Stimulated activated CD8-positive, alpha-beta memory T cell treated with anti-CD3 and anti-CD28 coated beads, Interleukin-12 subunit alpha, Interleukin-12 subunit beta, amount 100 ng/mL, for 24 hours (primary cell): Measurements from ENCODE around the gene FMNL2.
"Not testable (repeated sequence)": the region's sequence is repeated elsewhere in the genome, so short reads cannot be mapped to it uniquely, and the experiment has no call there.

Experiments used
- DNase-seq: peaks from one replicate; pipeline ENCODE4 v3.0.0-alpha.2; 2020; ENCODE audit errors: extremely low read depth

The FMNL2 gene

GRCh38 chr2:152468899-152469692, 134.1 kb downstream of the FMNL2 start:
- no peak for DNase-seq

GRCh38 chr2:152470861-152471854, 136.2 kb downstream of the FMNL2 start:
- DNase-seq, result no peak

- DNase-seq, result no peak
Observed at GRCh38 chr2:152472481-152472887, 137.5 kb downstream of the FMNL2 start.

- no peak for DNase-seq
Observed at GRCh38 chr2:152473151-152473857, 138.3 kb downstream of the FMNL2 start.

GRCh38 chr2:152474523-152474922, 139.5 kb downstream of the FMNL2 start:
- DNase-seq, result not testable (repeated sequence)

GRCh38 chr2:152475982-152476381, 141.0 kb downstream of the FMNL2 start:
- DNase-seq, result no peak

GRCh38 chr2:152477347-152478092, 142.5 kb downstream of the FMNL2 start:
- DNase-seq, result no peak

GRCh38 chr2:152479282-152479681, 144.3 kb downstream of the FMNL2 start:
- no peak for DNase-seq

- no peak for DNase-seq
Observed at GRCh38 chr2:152480821-152481399, 145.9 kb downstream of the FMNL2 start.

GRCh38 chr2:152481881-152482583, 147.1 kb downstream of the FMNL2 start:
- no peak for DNase-seq

- no peak for DNase-seq
Observed at GRCh38 chr2:152483276-152484063, 148.5 kb downstream of the FMNL2 start.

GRCh38 chr2:152485954-152486736, 151.2 kb downstream of the FMNL2 start:
- no peak for DNase-seq

- no peak for DNase-seq
Observed at GRCh38 chr2:152486737-152487400, 151.9 kb downstream of the FMNL2 start.

GRCh38 chr2:152488075-152488474, 153.1 kb downstream of the FMNL2 start:
- no peak for DNase-seq

- DNase-seq, result no peak
Observed at GRCh38 chr2:152489364-152489763, 154.4 kb downstream of the FMNL2 start.

GRCh38 chr2:152490686-152491455, 155.9 kb downstream of the FMNL2 start:
- no peak for DNase-seq

GRCh38 chr2:152492131-152492530, 157.2 kb downstream of the FMNL2 start:
- DNase-seq, result no peak
